HG02981 (cell line): ENCODE data around the gene ZNF638.
"Not testable (repeated sequence)": the region's sequence is repeated elsewhere in the genome, so short reads cannot be mapped to it uniquely, and the experiment has no call there.

Source experiments
- ATAC-seq: cut with Tn5 transposase; IDR thresholded peaks from one replicate; pipeline ENCODE4 v1.9.1; 2021; ENCODE audit warnings: mild to moderate bottlenecking, moderate library complexity; ENCODE audit not compliant: unreplicated experiment

Gene ZNF638

DNA sequence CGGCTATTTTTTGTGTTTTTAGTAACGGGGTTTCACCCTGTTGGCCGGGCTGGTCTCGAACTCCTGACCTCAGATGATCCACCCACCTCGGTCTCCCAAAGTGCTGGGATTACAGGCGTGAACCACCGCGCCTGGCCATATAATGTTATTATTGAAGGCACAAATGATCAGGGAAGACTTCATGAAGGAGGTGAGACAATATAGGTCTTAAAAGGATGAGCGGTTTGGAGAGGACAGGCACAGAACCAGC is 326 bp upstream of the ZNF638 start:
- not testable (repeated sequence) for ATAC-seq

DNA sequence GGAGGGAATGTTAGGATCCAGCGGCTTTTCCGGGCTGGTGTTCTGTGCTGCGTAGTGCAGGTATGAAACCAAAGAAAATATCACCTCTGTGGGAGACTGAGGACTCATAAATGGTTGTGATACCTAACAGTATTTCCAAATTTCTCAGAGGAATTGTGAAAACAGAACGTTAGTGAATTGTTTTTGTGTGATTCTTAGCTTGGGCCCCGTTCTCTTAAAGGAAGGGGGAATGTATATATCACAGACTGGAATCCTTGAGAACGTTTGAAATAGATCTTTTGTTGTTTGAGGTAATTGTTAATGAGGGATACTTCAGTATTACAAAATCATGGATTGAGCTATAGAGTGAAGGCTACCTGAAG is 834 bp downstream of the ZNF638 start:
- no peak for ATAC-seq

GRCh38 chr2:71333619-71334018 is 2.0 kb downstream of the ZNF638 start:
- ATAC-seq = no peak

- ATAC-seq = no peak
These were observed 4.8 kb downstream of the ZNF638 start for GRCh38 chr2:71336384-71336783.

GRCh38 chr2:71336802-71337201 is 5.2 kb downstream of the ZNF638 start:
- ATAC-seq = no peak

- no peak for ATAC-seq
These were observed 6.2 kb downstream of the ZNF638 start for GRCh38 chr2:71337776-71338175.

GRCh38 chr2:71339685-71340084 is 8.1 kb downstream of the ZNF638 start:
- ATAC-seq = no peak

GRCh38 chr2:71340176-71340575 is 8.6 kb downstream of the ZNF638 start:
- ATAC-seq = no peak

DNA sequence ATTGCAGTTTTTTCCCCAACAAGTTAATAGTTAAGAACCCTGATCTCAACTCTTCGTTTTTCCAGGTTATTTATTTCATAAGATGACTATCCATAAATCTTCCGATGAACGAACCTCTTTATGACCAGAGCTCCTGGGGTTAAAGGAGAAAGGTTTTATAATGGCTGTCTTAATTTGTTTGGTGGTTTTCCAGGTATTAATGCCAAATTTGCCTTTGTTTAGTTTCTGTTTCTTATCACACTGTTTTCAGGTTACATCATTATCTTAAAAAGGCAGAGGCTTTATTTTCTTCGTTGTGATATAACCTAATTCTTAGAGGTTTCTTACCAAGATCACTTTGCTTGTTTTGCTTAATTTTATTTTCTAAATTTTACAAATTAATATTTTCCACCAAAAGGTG is 10.1 kb downstream of the ZNF638 start:
- no peak for ATAC-seq

GRCh38 chr2:71346065-71346464 is 14.5 kb downstream of the ZNF638 start:
- no peak for ATAC-seq

- ATAC-seq = no peak
These were observed 15.9 kb downstream of the ZNF638 start for GRCh38 chr2:71347517-71347916.

DNA sequence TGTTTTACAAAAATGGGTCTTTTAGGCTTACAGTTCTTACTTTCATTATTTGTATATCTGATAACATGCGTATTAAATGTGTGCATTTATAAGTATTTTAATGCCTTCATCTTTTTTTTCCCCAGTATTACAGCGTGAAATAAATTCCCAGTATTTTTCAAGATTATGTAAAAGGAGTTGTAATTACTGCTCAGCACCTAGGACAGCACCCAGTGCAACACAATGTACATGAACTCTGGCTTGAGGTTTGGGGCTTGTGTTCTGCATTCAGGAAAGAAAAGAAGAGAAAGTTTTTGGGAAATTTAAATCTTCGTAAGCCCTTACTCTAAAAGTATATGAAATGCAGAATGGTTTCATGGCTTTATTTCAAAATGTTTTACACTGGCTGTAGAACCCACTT is 16.7 kb downstream of the ZNF638 start:
- ATAC-seq = no peak

GRCh38 chr2:71353248-71353647 is 21.7 kb downstream of the ZNF638 start:
- no peak for ATAC-seq

DNA sequence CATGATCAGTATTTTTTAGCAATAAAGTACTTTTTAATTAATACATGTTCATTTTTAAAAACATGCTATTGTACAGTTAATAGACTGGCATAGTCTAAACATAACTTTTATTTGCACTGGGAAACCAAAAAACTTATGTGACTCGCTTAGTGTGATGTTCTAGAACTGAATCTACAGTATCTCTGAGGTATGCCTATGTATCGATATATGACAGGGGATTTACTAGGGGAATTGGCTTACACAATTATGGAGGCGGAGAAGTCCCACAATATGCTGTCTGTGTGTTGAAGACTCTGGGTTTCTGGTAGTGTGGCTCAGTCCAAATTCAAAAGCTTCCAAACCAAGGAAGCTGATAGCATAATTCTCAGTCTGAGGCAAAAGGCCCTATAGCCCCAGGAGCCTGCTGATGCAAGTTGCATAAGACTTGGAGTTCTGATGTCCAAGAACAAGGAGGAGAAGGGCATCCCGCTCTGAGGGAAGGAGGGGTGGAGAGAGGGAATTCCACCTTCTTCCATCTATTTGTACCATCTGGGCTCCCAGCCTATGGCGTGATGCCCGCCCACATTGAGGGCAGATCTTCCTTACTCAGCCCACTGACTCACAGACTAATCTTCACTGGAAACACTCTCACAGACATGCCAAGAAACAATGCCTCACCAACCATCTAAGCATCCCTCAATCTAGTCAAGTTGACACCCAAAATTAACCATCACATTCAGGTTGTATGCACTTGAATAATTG is 27.5 kb downstream of the ZNF638 start:
- ATAC-seq = no peak

DNA sequence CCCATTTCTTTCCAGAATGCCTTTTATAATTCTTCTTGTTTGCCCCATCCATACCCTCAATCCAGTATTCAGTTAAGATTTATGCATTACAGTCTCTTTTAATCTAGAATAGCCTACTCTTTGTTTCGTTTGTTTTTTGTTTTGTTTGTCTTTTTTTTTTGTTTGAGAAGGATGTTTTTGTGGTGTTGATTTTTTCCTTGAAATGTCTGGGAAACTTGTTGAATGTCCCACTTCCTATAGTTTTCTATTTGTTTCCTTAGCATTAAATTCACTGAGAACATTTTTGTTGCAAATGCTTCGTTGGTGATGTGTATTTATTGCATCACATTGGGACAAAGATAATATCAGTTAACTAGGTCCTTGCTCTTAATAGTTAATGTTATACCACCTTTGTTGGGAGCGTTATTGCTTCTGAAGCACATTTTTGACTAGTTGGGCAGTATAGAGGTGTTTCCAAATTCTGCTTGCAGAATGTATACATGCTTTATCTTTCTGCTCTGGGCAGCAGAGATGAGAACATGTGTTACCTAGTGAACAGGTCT is 28.9 kb downstream of the ZNF638 start:
- ATAC-seq = no peak

- ATAC-seq = no peak
These were observed 30.0 kb downstream of the ZNF638 start for GRCh38 chr2:71361631-71362030.

GRCh38 chr2:71362447-71362846 is 30.9 kb downstream of the ZNF638 start:
- no peak for ATAC-seq

GRCh38 chr2:71370015-71370414 is 38.4 kb downstream of the ZNF638 start:
- no peak for ATAC-seq

DNA sequence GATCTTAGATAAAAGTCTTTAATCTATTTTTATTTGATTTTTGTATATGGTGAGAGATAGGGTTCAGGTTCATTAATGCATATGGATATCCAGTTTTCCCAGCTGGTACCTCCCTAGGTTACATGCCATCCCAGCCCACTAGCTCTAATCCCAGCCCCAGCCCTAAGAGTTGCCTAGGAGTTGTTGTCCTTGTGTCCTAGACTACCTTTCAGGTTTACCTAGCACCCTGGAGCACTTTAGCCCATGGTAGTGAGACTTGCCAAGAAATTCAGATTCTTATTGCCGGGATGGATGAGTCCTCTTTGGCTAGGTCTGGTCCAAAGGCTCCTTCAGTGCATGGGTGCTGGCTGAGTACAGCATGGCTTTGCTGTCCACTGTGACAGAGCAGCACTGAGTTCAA is 40.5 kb downstream of the ZNF638 start:
- ATAC-seq = no peak

DNA sequence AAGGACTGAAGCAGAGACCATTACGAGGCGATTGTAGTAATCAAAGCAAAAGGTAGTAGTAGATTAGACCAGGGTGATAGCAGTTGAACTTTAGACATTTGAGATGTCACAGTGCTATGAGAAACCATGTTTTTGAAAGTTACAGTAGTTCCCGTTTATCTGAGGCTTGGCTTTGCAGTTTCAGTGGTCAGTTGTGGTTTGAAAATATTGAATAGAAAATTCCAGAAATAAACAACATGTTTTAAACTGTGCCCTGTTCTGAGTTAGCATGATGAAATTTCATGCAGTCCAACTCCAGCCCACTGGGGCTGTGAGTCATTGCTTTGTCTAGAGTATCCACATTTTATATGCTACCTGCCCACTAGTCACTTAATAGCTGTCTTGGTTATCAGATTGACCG is 47.5 kb downstream of the ZNF638 start:
- ATAC-seq = no peak

- ATAC-seq = no peak
These were observed 49.1 kb downstream of the ZNF638 start for GRCh38 chr2:71380665-71381064.

GRCh38 chr2:71385012-71385411 is 53.4 kb downstream of the ZNF638 start:
- no peak for ATAC-seq

DNA sequence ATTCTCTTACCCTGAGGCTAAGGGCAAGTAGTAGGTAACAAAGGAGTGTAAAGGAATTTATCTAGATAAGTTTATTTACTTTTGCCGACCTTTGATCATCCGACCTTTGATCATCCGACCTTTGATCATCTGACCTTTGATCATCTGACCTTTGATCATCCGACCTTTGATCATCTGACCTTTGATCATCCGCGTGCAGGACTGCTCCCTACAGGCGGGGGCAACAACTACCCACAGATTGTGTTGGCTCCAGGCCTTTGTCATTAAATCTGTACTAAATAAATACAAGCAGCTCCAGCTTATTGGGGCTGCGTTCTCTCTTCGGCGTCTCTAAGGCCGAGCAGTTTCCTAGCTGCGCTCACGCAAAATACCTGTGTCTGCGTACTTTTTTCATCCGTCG is 56.6 kb downstream of the ZNF638 start:
- no peak for ATAC-seq
